Hepatocyte (in vitro differentiated cells): ENCODE data around the gene POU6F2.

ENCODE experiments used
- EZH2 ChIP-seq: fragments of 200-600 bp; sonication (generic); IDR thresholded peaks from 2 replicates; pipeline ENCODE4 v1.6.1; 2016; ENCODE audit warnings: antibody characterized with exemption, mild to moderate bottlenecking, borderline replicate concordance
- TF ChIP-seq, protein P1 (sequence below): fragments of 200-600 bp; sonication (generic); IDR thresholded peaks from 2 replicates; pipeline ENCODE4 v1.5.1; 2016; ENCODE audit warnings: antibody characterized with exemption, mild to moderate bottlenecking; ENCODE audit not compliant: poor library complexity

DNA sequence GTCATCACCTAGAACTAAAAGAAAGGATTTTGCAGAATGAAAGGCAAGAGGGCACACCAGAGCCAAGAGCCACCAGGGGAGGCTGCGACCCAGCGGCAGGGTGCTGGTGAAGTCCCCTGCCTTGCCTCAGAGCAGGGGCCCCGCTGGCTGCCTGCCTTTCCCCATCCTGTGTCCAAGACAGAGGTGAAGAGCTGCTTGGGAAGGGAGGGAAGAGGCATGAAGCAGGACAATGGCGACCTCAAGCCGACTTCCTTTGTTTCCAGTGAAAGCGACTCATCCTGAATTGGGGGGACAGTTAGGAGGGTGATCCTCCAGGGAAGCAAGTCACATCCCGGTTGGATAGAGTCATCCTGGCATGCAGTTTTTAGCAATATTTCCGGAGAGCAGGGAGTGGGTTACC lies 333.0 kb downstream of the POU6F2 start:
- TF ChIP-seq, protein P1, sequence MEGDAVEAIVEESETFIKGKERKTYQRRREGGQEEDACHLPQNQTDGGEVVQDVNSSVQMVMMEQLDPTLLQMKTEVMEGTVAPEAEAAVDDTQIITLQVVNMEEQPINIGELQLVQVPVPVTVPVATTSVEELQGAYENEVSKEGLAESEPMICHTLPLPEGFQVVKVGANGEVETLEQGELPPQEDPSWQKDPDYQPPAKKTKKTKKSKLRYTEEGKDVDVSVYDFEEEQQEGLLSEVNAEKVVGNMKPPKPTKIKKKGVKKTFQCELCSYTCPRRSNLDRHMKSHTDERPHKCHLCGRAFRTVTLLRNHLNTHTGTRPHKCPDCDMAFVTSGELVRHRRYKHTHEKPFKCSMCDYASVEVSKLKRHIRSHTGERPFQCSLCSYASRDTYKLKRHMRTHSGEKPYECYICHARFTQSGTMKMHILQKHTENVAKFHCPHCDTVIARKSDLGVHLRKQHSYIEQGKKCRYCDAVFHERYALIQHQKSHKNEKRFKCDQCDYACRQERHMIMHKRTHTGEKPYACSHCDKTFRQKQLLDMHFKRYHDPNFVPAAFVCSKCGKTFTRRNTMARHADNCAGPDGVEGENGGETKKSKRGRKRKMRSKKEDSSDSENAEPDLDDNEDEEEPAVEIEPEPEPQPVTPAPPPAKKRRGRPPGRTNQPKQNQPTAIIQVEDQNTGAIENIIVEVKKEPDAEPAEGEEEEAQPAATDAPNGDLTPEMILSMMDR: no peak
- no peak for TF ChIP-seq EZH2
